Measurements from ENCODE around the gene MAPK8IP2.
"Not testable (repeated sequence)": the region's sequence is repeated elsewhere in the genome, so short reads cannot be mapped to it uniquely, and the experiment has no call there.

The MAPK8IP2 gene

GRCh38 chr22:50628543-50629134, 28.0 kb downstream of the MAPK8IP2 start:
- H3K4me1 Mint-ChIP-seq, result peaks cover 24% of the 10 kb centered on the region
- H3K4me3 Mint-ChIP-seq, result peak overlapping the region; percentile 92
- no peaks in the 10 kb centered on the region for H3K9me3 Mint-ChIP-seq
- peak overlapping the region; percentile 85 for H3K27ac Mint-ChIP-seq
- no peaks in the 10 kb centered on the region for H3K27me3 Mint-ChIP-seq
- H3K36me3 Mint-ChIP-seq, result no peaks in the 10 kb centered on the region

GRCh38 chr22:50630376-50630775, 29.8 kb downstream of the MAPK8IP2 start:
- Mint-ChIP-seq H3K27ac (no peak overlapping the region), H3K9me3 (no peaks in the 10 kb centered on the region), H3K4me3 (no peak overlapping the region), H3K27me3 (no peaks in the 10 kb centered on the region), H3K4me1 (peaks cover 24% of the 10 kb centered on the region), H3K36me3 (no peaks in the 10 kb centered on the region)

- Mint-ChIP-seq H3K36me3 (no peaks in the 10 kb centered on the region), H3K4me3 (no peak overlapping the region), H3K27ac (no peak overlapping the region), H3K27me3 (no peaks in the 10 kb centered on the region), H3K9me3 (no peaks in the 10 kb centered on the region), H3K4me1 (peaks cover 21% of the 10 kb centered on the region)
These were observed 32.5 kb downstream of the MAPK8IP2 start for GRCh38 chr22:50633086-50633485.

GRCh38 chr22:50633771-50634170, 33.2 kb downstream of the MAPK8IP2 start:
- H3K9me3 Mint-ChIP-seq, result no peaks in the 10 kb centered on the region
- H3K27ac Mint-ChIP-seq, result no peak overlapping the region
- H3K4me1 Mint-ChIP-seq, result peaks cover 15% of the 10 kb centered on the region
- no peaks in the 10 kb centered on the region for H3K36me3 Mint-ChIP-seq
- no peak overlapping the region for H3K4me3 Mint-ChIP-seq
- no peaks in the 10 kb centered on the region for H3K27me3 Mint-ChIP-seq

GRCh38 chr22:50635591-50635990, 35.0 kb downstream of the MAPK8IP2 start:
- H3K27ac Mint-ChIP-seq, result no peak overlapping the region
- H3K4me1 Mint-ChIP-seq, result no peaks in the 10 kb centered on the region
- no peaks in the 10 kb centered on the region for H3K9me3 Mint-ChIP-seq
- H3K36me3 Mint-ChIP-seq, result no peaks in the 10 kb centered on the region
- no peaks in the 10 kb centered on the region for H3K27me3 Mint-ChIP-seq
- no peak overlapping the region for H3K4me3 Mint-ChIP-seq

- H3K27ac Mint-ChIP-seq, H3K27me3 Mint-ChIP-seq, H3K9me3 Mint-ChIP-seq, H3K36me3 Mint-ChIP-seq, H3K4me1 Mint-ChIP-seq, H3K4me3 Mint-ChIP-seq: not testable (repeated sequence)
These were observed 39.7 kb downstream of the MAPK8IP2 start for GRCh38 chr22:50640296-50640695.

- Mint-ChIP-seq H3K36me3 (no peaks in the 10 kb centered on the region), H3K27ac (no peak overlapping the region), H3K27me3 (peaks cover 7% of the 10 kb centered on the region), H3K9me3 (no peaks in the 10 kb centered on the region), H3K4me3 (no peak overlapping the region), H3K4me1 (no peaks in the 10 kb centered on the region)
These were observed 40.5 kb downstream of the MAPK8IP2 start for GRCh38 chr22:50640857-50641647.

GRCh38 chr22:50641696-50642607, 41.4 kb downstream of the MAPK8IP2 start:
- no peaks in the 10 kb centered on the region for H3K36me3 Mint-ChIP-seq
- no peaks in the 10 kb centered on the region for H3K9me3 Mint-ChIP-seq
- no peak overlapping the region for H3K4me3 Mint-ChIP-seq
- no peaks in the 10 kb centered on the region for H3K4me1 Mint-ChIP-seq
- H3K27ac Mint-ChIP-seq, result no peak overlapping the region
- peaks cover 11% of the 10 kb centered on the region for H3K27me3 Mint-ChIP-seq

- H3K4me1 Mint-ChIP-seq, H3K4me3 Mint-ChIP-seq, H3K27ac Mint-ChIP-seq, H3K36me3 Mint-ChIP-seq, H3K9me3 Mint-ChIP-seq: not testable (repeated sequence)
- H3K27me3 Mint-ChIP-seq, result peaks cover 11% of the 10 kb centered on the region
These were observed 42.6 kb downstream of the MAPK8IP2 start for GRCh38 chr22:50643021-50643820.

- H3K9me3 Mint-ChIP-seq, H3K36me3 Mint-ChIP-seq, H3K4me3 Mint-ChIP-seq, H3K4me1 Mint-ChIP-seq, H3K27ac Mint-ChIP-seq: not testable (repeated sequence)
- peaks cover 11% of the 10 kb centered on the region for H3K27me3 Mint-ChIP-seq
These were observed 43.2 kb downstream of the MAPK8IP2 start for GRCh38 chr22:50643821-50644101.

GRCh38 chr22:50653256-50653655, 52.7 kb downstream of the MAPK8IP2 start:
- no peak overlapping the region for H3K27ac Mint-ChIP-seq
- no peak overlapping the region for H3K4me3 Mint-ChIP-seq
- no peaks in the 10 kb centered on the region for H3K9me3 Mint-ChIP-seq
- H3K4me1 Mint-ChIP-seq, result no peaks in the 10 kb centered on the region
- H3K27me3 Mint-ChIP-seq, result peaks cover 2% of the 10 kb centered on the region
- peaks cover 2% of the 10 kb centered on the region for H3K36me3 Mint-ChIP-seq

- not testable (repeated sequence) for H3K4me1 Mint-ChIP-seq, H3K27me3 Mint-ChIP-seq, H3K27ac Mint-ChIP-seq, H3K4me3 Mint-ChIP-seq, H3K36me3 Mint-ChIP-seq, H3K9me3 Mint-ChIP-seq
These were observed 54.1 kb downstream of the MAPK8IP2 start for GRCh38 chr22:50654664-50655063.

GRCh38 chr22:50656122-50657070, 55.8 kb downstream of the MAPK8IP2 start:
- no peak overlapping the region for H3K27ac Mint-ChIP-seq
- H3K27me3 Mint-ChIP-seq, result peaks cover 9% of the 10 kb centered on the region
- no peaks in the 10 kb centered on the region for H3K36me3 Mint-ChIP-seq
- no peak overlapping the region for H3K4me3 Mint-ChIP-seq
- H3K4me1 Mint-ChIP-seq, result no peaks in the 10 kb centered on the region
- no peaks in the 10 kb centered on the region for H3K9me3 Mint-ChIP-seq

- no peaks in the 10 kb centered on the region for H3K4me1 Mint-ChIP-seq
- no peak overlapping the region for H3K27ac Mint-ChIP-seq
- H3K27me3 Mint-ChIP-seq, result peaks cover 9% of the 10 kb centered on the region
- no peak overlapping the region for H3K4me3 Mint-ChIP-seq
- no peaks in the 10 kb centered on the region for H3K9me3 Mint-ChIP-seq
- H3K36me3 Mint-ChIP-seq, result no peaks in the 10 kb centered on the region
These were observed 57.3 kb downstream of the MAPK8IP2 start for GRCh38 chr22:50657925-50658324.

- not testable (repeated sequence) for H3K4me1 Mint-ChIP-seq, H3K27ac Mint-ChIP-seq, H3K9me3 Mint-ChIP-seq, H3K4me3 Mint-ChIP-seq, H3K27me3 Mint-ChIP-seq, H3K36me3 Mint-ChIP-seq
These were observed 59.1 kb downstream of the MAPK8IP2 start for GRCh38 chr22:50659711-50660110.

All from activated naive CD4-positive, alpha-beta T cell treated with anti-CD3 and anti-CD28 coated beads, Interleukin-2, amount 50 U/mL, for 24 hours (primary cell).